Cardiac muscle cell (in vitro differentiated cells and primary cell): ENCODE data around the gene SLC16A1. TPM values are rescaled to one million over a fixed set of nuclear protein-coding genes. Genes with fewer than 3 reads are reported as not detected.
"Not testable (repeated sequence)": the region's sequence is repeated elsewhere in the genome, so short reads cannot be mapped to it uniquely, and the experiment has no call there.

Experiments
- DNase-seq, 2 donors: peaks; one replicate each; pipeline versions ENCODE4 v3.0.0 to v3.0.0-alpha.2; 2010 to 2017; ENCODE audit warnings: low read depth in 1 of 2, low spot score in 1 of 2
- H3K27ac ChIP-seq: fragments of 200-600 bp; sonication (generic); 2 replicates; pipeline ENCODE4 v1.5.1; 2016
- H3K27me3 ChIP-seq: fragments of 200-600 bp; sonication (generic); 2 replicates; pipeline ENCODE4 v1.6.0; 2016; ENCODE audit warnings: control low read depth
- H3K36me3 ChIP-seq: fragments of 200-600 bp; sonication (generic); 2 replicates; pipeline ENCODE4 v1.5.1; 2016; ENCODE audit warnings: control low read depth
- H3K4me1 ChIP-seq: fragments of 200-600 bp; sonication (generic); 2 replicates; pipeline ENCODE4 v1.8.1; 2017; ENCODE audit warnings: low read depth, mild to moderate bottlenecking, mixed run types
- H3K4me3 ChIP-seq: fragments of 200-600 bp; sonication (generic); 2 replicates; pipeline ENCODE4 v1.5.1; 2016; ENCODE audit warnings: mild to moderate bottlenecking
- H3K9me3 ChIP-seq: fragments of 200-600 bp; sonication (generic); 2 replicates; pipeline ENCODE4 v1.5.1; 2017; ENCODE audit warnings: low read depth, mild to moderate bottlenecking, control low read depth
- CTCF ChIP-seq: IDR thresholded peaks from 2 replicates; pipeline ENCODE4 v1.5.1; 2012; ENCODE audit warnings: low read depth, mild to moderate bottlenecking, low read length
- polyA plus RNA-seq: library from polyadenylated mRNA; unstranded; fragments of >200 nt; fragmentation: Nextera tagmentation; extraction: Ambion mirVana; gene quantifications from 2 replicates; pipeline ENCODE4 v1.2.1, GENCODE V29; 2016
- total RNA-seq: library from RNA; depleted of rRNA; stranded (reverse); fragments of >200 nt; gene quantifications from 2 replicates; pipeline ENCODE4 v1.2.3, GENCODE V29; 2016

The SLC16A1 gene
- total and polyA plus RNA-seq, 2 experiments from 2014 or later = 130 to 146 TPM

- Histone ChIP-seq H3K27me3 (no peaks in the 10 kb centered on the region), H3K4me3 (no peak overlapping the region), H3K4me1 (peaks cover 25% of the 10 kb centered on the region), H3K36me3 (no peaks in the 10 kb centered on the region), H3K27ac (no peak overlapping the region), H3K9me3 (no peaks in the 10 kb centered on the region)
- TF ChIP-seq CTCF = no peak
- no peak for DNase-seq
These were observed 32.4 kb upstream of the SLC16A1 start for GRCh38 chr1:112988367-112988766.

- H3K27ac ChIP-seq = no peak overlapping the region
- H3K27me3 ChIP-seq = no peaks in the 10 kb centered on the region
- no peak overlapping the region for H3K4me3 ChIP-seq
- DNase-seq = no peak
- peaks cover 18% of the 10 kb centered on the region for H3K4me1 ChIP-seq
- no peaks in the 10 kb centered on the region for H3K9me3 ChIP-seq
- no peak for TF ChIP-seq CTCF
- H3K36me3 ChIP-seq = no peaks in the 10 kb centered on the region
These were observed 29.1 kb upstream of the SLC16A1 start for GRCh38 chr1:112985123-112985522.

- DNase-seq = no peak
- Histone ChIP-seq H3K9me3 (no peaks in the 10 kb centered on the region), H3K4me1 (peaks cover 18% of the 10 kb centered on the region), H3K36me3 (no peaks in the 10 kb centered on the region), H3K27me3 (no peaks in the 10 kb centered on the region), H3K4me3 (no peak overlapping the region), H3K27ac (peak overlapping the region; percentile 89)
- TF ChIP-seq CTCF = no peak
These were observed 27.6 kb upstream of the SLC16A1 start for GRCh38 chr1:112983537-112984131.

- H3K27ac ChIP-seq = peak overlapping the region; percentile 89
- DNase-seq = peak in 1 of 2 donors; percentile 53
These were observed 27.0 kb upstream of the SLC16A1 start for GRCh38 chr1:112982853-112983536.

GRCh38 chr1:112982328-112982727, 26.3 kb upstream of the SLC16A1 start:
- H3K4me1 ChIP-seq = peaks cover 23% of the 10 kb centered on the region
- no peaks in the 10 kb centered on the region for H3K9me3 ChIP-seq
- TF ChIP-seq CTCF = no peak
- DNase-seq = no peak
- H3K27ac ChIP-seq = peak overlapping the region; percentile 89
- no peak overlapping the region for H3K4me3 ChIP-seq
- no peaks in the 10 kb centered on the region for H3K36me3 ChIP-seq
- no peaks in the 10 kb centered on the region for H3K27me3 ChIP-seq

More at GRCh38 chr1:112982853-112983536, 27.0 kb upstream of the SLC16A1 start:
- Histone ChIP-seq H3K9me3 (no peaks in the 10 kb centered on the region), H3K4me1 (peaks cover 21% of the 10 kb centered on the region), H3K36me3 (no peaks in the 10 kb centered on the region), H3K27me3 (no peaks in the 10 kb centered on the region), H3K4me3 (no peak overlapping the region)
- TF ChIP-seq CTCF = no peak

- not testable (repeated sequence) for DNase-seq, H3K4me3 ChIP-seq, H3K27me3 ChIP-seq, H3K36me3 ChIP-seq, H3K9me3 ChIP-seq
- peak overlapping the region; percentile 89 for H3K27ac ChIP-seq
- peaks cover 23% of the 10 kb centered on the region for H3K4me1 ChIP-seq
These were observed 25.8 kb upstream of the SLC16A1 start for GRCh38 chr1:112981834-112982233.
